Measurements from ENCODE around the gene CDC45.

CDC45 gene

GRCh38 chr22:19482297-19482696, 2.6 kb downstream of the CDC45 start:
- H3K9me3 Mint-ChIP-seq = no peaks in the 10 kb centered on the region
- H3K4me3 Mint-ChIP-seq = peak overlapping the region in 1 of 3 experiments; percentile 37

GRCh38 chr22:19483481-19484244, 3.9 kb downstream of the CDC45 start:
- no peak for TF ChIP-seq CTCF (IDR thresholded peaks at IDR 0.05; ENCODE audit: unreplicated experiment in 3 of 3)
- peaks cover 15% of the 10 kb centered on the region for H3K4me1 Mint-ChIP-seq
- H3K4me3 Mint-ChIP-seq = no peak overlapping the region
- peaks cover 19% of the 10 kb centered on the region for H3K36me3 Mint-ChIP-seq (ENCODE audit: low read depth)
- H3K9me3 Mint-ChIP-seq = no peaks in the 10 kb centered on the region
- H3K27me3 Mint-ChIP-seq (ENCODE audit: low read depth) = no peaks in the 10 kb centered on the region
- no peak overlapping the region for H3K27ac Mint-ChIP-seq

More at GRCh38 chr22:19482297-19482696, 2.6 kb downstream of the CDC45 start:
- no peak for TF ChIP-seq CTCF (IDR thresholded peaks at IDR 0.05; ENCODE audit: unreplicated experiment in 3 of 3)
- Mint-ChIP-seq H3K36me3 (ENCODE audit: low read depth) (peaks cover 19% of the 10 kb centered on the region), H3K27ac (no peak overlapping the region), H3K27me3 (ENCODE audit: low read depth) (no peaks in the 10 kb centered on the region), H3K4me1 (peaks cover 25% of the 10 kb centered on the region)

- H3K27ac Mint-ChIP-seq = no peak overlapping the region
Measured at GRCh38 chr22:19488285-19488684, 8.6 kb downstream of the CDC45 start.

GRCh38 chr22:19488884-19489843, 9.4 kb downstream of the CDC45 start:
- peak in 1 of 3 experiments; percentile 6 for TF ChIP-seq CTCF (IDR thresholded peaks at IDR 0.05; ENCODE audit: unreplicated experiment in 3 of 3)
- Mint-ChIP-seq H3K36me3 (ENCODE audit: low read depth) (peaks cover 14% of the 10 kb centered on the region), H3K27ac (no peak overlapping the region), H3K27me3 (ENCODE audit: low read depth) (no peaks in the 10 kb centered on the region), H3K4me1 (no peaks in the 10 kb centered on the region), H3K4me3 (no peak overlapping the region), H3K9me3 (no peaks in the 10 kb centered on the region)

More at GRCh38 chr22:19488285-19488684, 8.6 kb downstream of the CDC45 start:
- Mint-ChIP-seq H3K4me1 (no peaks in the 10 kb centered on the region), H3K36me3 (ENCODE audit: low read depth) (peaks cover 19% of the 10 kb centered on the region), H3K9me3 (no peaks in the 10 kb centered on the region), H3K27me3 (ENCODE audit: low read depth) (no peaks in the 10 kb centered on the region), H3K4me3 (no peak overlapping the region)
- TF ChIP-seq CTCF (IDR thresholded peaks at IDR 0.05; ENCODE audit: unreplicated experiment in 3 of 3) = no peak

GRCh38 chr22:19490628-19491230, 11.0 kb downstream of the CDC45 start:
- H3K4me1 Mint-ChIP-seq = no peaks in the 10 kb centered on the region
- no peaks in the 10 kb centered on the region for H3K27me3 Mint-ChIP-seq (ENCODE audit: low read depth)
- peaks cover 5% of the 10 kb centered on the region for H3K36me3 Mint-ChIP-seq (ENCODE audit: low read depth)
- no peak for TF ChIP-seq CTCF (IDR thresholded peaks at IDR 0.05; ENCODE audit: unreplicated experiment in 3 of 3)
- H3K9me3 Mint-ChIP-seq = no peaks in the 10 kb centered on the region
- H3K27ac Mint-ChIP-seq = no peak overlapping the region
- no peak overlapping the region for H3K4me3 Mint-ChIP-seq

Measured in nephron (organoid).